Right kidney (tissue), 1 donor: Measurements from ENCODE around the gene FCN1.
"Not testable (repeated sequence)": the region's sequence is repeated elsewhere in the genome, so short reads cannot be mapped to it uniquely, and the experiment has no call there.

Experiments used
- DNase-seq: peaks from one replicate; pipeline ENCODE4 v3.0.0-alpha.2; 2016

The FCN1 gene

DNA sequence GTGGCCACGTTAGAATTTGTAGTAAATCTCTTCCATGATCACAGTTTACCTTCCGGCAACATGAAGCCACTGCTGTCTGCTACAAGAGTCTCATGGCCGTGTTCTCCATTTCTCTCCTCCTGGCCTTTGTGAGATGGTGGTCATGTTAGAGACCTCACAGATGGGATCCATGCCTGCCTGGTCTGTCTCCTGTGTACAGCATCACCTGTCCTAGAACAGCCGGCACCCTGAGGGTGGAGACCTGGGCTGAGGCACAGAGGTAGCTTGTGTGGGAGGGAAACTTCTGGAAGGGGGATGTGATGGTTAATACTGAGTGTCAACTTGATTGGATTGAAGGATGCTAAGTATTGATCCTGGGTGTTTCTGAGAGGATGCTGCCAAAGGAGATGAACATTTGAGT, 40.2 kb downstream of the FCN1 start:
- DNase-seq, result no peak

DNA sequence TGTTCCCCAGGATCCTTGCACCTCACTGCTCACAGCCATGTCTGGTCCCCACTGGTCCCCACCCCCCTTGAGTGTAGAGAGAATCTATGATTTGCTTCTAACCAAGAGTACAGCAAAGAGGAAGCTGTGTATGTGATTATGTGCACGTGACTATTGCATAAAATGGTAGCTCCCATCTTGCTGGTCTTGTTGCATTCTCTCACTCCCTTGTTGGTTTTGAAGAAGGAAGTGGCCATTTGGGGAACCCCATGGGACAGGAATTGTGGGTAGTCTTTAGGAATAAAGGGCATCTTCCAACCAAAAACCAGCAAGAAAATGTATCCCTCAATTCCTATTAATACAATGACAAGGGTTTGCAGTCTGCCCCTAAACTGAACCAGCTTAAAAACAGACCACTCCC, 42.3 kb downstream of the FCN1 start:
- no peak for DNase-seq

DNA sequence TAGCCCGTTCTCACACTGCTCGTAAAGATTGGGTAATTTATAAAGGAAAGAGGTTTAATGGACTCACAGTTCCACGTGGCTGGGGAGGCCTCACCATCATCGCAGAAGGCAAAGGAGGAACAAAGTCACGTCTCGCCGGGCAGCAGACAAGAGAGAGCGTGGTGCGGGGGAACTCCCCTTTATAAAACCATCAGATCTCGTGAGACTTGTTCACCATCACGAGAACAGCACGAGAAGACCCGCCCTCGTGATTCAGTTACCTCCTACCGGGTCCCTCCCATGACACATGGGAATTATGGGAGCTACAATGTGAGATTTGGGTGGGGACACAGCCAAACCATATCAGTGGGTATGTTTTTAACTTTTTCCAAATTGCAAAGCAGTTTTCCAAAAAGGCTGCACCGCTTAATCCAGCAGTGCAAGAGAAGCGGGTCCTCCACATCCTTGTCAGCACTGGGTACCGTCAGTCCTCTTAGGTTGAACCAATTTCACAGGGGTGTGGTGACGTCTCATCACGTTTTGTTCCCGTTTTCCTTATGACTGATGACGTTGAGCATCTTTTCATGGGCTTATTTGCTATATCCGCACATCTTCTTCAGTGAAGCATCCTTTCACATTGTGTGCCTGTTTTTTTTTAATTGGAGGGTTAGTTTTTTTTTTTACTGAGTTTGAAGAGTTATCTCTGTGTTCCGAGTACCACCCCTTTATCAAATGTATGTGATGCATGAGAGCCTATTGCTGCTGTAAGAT, 45.1 kb downstream of the FCN1 start:
- DNase-seq, result no peak

DNA sequence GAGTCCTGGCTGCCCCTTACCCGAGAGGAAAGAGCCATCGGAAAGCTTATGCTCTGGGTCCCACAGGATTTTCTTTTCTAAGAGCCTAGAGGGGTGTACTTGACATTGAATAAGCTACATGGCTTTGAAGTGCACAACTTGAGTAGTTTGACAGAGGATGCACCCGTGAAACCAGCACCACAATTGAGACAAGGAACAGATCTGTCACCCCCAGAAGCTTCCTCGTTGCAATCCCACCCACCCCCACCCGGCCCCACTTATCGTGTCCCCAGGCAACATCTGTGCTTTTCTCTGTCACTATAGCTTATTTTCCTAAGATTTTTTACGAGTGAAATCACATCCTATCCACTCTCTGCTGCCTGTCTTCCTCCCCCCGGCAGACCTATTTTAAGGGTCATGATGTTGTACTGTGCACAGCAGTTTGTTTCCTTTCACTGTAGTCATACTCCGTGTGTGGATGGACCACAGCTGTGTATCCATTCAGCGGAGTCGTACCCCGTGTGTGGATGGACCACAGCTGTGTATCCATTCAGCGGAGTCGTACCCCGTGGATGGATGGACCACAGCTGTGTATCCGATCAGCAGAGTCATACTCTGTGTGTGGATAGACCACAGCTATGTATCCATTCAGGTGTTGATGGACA, 45.9 kb downstream of the FCN1 start:
- no peak for DNase-seq

DNA sequence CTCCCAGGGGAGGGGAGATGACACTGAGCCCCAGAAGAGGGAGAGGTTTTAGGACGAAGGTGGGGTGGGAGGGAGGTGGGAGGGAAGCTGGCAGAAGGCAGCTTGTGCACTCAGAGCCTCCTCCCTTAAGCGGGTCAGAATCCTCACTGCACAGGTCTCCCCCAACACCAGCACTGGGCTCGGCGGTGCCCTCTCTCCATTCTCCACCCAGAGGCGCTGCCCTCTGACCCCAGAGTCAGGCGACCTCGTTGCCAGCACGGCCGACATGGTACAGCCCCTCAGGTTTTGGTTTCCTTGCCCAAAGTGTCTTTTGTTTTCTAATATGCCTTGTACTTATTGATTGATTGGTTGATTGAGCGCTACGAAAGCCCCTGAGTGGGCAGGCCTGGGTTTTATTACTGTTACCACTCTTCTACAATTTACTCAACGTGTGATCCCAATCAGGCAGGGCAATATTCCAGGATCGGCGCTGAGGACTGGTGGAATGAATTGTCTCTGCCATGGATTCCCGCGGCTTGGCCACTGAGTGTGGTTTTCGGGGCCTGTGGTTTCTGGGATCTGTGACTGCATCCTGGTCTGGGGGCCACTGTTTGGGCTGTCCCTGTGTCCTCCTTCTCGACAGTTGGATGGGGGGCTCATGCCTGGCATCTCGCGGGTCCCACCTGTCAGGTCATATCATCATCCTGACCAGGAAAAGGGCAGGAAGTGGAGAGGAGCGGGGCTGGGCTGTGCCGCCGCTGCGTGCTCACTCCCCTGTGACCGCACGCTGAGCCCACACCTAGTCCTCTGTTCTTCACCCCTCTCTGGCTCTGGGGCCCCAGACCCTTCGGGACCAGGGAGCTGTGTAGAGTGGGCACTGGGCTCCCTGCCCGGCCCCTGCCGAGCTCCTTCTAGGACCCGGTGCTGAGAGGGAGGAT, 46.7 kb downstream of the FCN1 start:
- DNase-seq, result no peak

DNA sequence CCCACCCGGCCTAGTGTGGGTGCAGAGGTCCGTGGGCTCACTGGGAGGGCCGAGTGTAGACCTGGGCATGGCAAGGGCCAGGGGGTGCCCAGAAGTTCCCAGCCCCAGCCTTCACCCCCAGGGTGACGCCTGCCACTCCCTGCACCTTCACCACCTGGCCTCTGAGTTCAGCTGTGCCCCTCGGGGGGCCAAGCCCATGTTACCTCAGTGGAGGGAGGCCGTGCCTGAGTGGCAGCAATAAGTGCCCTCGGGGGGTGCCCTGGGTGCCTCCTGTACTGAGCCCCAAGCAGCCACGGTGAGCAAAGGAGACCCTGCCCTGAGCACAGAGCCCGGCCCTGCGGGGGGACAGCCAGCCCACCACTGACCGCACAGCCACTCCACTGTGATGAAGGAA, 47.4 kb downstream of the FCN1 start:
- DNase-seq, result no peak

DNA sequence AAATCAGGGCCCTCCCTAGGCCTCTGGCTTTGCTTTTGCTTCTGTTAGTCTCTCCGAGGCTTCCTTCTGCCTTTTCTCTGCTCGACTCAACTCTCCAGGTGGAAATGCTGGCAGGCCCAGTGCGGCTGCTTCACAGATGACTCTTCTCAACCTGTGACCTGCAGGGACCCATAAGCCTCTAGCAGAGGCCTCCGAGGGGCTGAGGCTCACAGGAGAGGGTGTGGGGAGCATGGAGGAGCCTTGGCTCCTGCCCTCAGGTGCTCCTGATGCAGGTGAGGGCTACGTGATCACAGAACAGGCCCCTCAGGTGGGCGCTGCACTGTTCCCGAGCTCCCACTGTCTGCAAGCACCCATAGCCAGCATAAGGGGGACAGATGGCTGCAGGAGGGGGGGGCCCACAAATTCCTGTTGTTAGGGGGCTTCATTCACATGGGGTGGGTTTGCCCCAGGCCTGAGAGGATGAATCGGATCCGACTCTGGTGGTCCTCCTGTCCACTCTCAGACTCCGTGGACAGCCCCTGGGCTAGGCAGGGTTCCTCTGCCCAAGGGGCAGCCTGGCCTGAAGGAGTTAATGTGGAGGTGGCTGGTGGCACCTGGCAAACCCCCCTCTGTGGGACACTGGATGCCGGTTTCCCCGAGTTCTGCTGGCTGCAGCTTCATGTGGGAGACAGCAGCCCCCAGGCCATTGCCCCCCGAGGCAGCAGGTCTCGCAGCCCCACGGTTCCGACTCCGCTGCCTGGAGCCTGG, 48.0 kb downstream of the FCN1 start:
- DNase-seq, result no peak

DNA sequence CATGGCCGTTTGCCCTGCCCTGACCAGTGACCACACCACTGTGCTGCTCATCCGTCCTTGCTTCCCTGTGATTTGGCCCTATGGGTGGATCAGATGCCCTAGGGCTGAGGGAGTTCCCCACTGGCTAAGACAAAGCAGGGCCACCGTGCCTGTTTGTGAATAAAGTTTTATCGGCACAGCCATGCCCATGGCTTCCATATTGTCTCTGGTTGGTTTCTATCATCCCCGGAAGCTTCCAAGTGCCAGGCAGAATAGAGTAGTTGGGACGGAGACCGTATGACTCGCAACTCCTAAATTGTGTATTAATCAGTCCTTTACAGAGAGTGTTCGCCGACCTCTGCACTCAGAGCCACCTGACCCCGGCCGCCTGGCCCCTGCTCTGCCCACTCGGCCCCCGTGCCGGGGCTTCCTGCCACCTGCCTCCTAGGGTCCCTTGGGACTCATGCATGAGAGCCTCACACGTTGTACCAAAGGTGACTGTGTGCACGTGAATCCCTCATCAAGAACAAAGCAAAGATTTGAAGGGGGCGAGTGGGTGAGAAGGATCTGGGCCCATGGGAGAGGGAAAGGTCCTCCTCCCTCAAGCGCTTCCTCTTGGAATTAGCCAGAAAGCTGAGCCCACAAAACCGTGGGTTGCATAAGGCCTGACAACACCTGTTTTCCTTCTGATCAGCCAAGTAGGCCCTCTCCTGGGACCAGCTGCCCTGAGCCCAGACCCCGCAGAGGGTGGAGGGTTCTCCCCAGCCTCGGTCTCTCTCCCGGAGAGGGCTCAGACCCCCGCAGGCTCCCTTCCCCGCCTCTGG, 48.8 kb downstream of the FCN1 start:
- no peak for DNase-seq

DNA sequence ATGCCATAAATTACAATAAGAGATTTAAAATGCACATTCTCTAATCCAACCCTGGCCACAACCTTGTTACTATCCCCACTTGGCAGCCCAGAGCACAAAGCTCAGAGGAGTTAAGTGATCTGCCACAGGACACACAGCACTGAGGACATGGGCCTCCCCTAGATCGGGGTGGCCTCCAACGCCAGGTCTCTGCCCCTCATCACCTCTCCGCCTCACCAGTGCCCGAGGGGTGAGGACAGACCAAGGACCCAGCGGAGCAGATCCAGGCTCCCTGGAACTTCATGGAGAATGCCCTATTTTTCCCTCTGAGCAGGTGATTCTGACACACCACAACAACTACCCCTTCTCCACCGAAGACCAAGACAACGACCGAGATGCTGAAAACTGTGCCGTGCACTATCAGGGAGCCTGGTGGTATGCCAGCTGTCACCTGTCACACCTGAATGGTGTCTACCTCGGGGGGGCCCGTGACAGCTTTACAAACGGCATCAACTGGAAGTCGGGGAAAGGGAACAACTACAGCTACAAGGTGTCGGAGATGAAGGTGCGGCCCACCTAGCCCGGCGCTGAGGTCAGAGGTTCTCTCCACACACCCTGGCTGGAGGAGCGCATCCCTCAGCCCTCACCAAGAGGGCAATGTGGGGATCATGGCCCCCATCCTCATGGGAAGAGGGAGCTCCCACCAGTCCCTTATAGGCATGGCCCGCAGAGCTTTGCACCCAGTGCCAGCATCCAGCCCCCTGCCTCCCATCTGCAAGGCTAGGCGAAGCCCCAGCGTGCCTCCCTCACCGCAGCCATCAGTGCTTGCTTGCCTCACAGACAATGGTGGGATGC, 49.6 kb downstream of the FCN1 start:
- no peak for DNase-seq

DNA sequence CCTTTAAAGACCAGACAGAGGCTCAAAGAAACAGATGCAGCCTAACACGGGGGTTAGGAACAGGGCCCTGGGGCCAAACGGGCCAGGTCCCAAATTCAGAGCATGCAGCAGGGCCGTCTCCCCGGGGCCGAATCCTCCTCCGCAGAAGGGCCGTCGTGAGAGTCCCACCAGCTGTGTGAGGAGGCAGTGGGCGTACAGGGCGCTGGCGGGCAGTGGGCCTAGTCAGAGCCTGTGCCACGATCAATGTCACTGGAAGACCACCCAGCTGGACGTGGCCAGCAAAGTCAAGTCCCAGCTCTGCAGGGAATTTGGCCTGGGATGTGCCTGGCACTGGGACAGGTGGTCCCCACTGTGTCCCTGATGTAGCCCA, 52.9 kb downstream of the FCN1 start:
- DNase-seq, result no peak

DNA sequence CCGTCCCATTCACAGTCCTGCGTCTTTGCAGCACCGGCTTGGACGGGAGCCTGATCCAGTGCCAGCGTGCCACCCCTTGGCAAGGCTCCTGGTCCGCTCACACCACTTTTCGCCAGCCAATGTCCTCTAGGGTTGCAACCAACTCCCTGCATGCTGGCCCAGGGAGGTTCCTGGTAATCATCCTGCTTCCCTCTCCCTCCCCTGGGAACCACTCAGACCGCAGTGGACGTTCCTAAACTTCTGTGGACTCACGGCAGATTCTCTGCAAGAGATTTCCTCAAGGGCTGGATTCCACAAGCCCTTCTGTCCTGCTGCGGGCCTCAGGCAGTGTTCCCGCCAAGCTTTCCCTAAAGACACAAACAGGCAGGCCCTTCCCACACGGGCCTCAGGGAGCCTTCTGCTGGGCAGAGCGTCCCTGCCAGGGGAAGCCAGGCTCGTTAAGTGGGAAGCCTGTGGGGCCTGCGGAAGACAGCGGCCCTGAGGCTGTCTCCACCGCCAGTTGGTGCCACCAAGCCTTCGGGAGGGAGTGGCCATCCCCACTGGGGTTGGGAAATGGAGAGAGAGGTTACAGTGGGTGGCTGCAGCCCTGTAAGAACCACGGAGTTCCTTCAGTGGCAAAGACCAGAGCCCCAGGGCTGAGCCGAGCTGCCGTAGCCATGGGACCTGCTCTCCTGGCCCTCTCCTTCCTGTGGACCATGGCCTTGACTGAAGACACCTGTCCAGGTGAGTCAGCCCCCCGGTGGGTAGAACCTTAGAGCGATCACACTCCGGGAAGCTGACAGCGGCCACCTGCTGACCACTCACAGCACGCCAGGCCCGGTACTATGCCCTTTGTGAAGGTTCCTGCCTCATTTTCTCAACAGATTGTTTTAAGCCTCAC, 53.5 kb downstream of the FCN1 start:
- DNase-seq, result no peak

DNA sequence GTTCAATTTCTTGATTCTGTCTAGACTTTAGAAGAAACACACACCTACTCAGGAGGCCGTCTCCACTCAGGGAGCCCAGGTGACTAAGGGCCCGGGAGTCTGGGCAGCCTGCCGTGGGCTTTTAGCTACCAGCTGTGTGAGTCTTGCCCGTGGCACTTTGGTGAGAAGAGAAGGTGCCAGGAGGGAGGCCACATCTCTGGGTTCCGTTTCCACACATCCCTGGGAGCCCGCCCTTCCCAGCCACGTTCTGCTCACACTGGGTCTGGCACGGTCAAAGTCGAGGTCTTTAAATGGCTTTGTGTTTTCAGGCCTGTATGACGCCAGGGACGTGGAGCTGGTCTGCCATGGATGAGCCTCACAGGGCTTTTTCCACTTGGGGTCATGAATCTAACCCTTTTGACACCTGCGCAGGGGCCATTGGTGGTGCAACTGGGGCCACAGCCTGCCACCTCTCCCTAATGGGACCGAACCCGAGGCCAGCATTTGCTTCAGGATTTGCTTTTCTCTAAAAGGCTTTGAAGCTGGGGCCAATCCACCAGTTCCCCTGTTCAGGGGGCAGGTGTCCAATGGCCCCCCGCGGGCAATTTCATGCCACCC, 54.3 kb downstream of the FCN1 start:
- no peak for DNase-seq

DNA sequence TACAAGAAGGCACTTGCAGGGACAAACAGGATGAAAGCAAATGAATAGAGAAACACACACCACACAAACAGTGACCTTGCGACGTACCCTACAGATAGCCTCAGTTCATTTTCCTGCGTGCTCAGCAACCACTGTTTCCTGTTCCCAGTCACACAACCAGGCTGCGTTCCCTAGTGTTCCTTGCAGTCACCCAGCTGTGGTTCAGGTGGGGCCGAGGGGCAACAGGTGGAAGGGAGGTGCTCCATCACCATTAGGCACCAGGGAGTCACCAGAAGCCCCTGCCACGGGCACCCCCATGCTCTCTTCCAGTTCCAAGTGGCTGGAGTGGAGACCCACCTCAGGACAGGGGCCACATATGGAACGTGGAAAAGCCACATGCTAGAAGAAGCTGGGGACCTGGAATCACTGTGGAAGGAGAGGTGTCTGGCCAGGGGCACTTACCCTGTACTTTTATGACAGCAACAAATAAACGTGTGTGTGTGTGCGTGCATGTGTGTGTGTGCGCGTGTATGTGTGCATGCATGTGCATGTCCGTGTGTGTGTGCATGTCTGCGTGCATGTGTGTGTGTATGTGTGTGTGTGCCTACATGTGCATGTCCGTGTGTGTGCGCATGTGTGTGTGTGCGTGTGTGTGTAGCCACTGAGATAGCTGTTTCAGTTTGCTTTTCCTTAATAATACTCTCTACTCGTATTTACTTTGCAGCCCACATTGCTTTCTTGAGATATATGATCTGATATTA, 55.9 kb downstream of the FCN1 start:
- DNase-seq, result no peak

DNA sequence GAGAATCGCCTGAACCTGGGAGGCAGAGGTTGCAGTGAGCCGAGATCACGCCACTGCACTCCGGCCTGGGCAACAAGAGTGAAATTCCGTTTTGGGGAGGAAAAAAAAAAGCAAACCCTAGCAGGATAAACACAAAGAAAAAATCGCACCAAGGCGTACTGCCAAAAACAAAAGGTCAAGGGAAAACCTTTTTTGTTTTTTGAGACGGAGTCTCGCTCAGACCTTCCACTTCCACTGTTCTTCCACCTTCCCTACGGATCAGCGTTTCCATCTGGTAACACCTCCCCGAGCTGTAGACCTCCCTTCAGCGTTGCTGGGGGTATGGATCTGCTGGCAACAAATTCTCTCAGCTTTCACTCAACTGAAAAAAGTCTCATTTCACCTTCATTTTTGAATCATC, 57.2 kb downstream of the FCN1 start:
- DNase-seq, result no peak

DNA sequence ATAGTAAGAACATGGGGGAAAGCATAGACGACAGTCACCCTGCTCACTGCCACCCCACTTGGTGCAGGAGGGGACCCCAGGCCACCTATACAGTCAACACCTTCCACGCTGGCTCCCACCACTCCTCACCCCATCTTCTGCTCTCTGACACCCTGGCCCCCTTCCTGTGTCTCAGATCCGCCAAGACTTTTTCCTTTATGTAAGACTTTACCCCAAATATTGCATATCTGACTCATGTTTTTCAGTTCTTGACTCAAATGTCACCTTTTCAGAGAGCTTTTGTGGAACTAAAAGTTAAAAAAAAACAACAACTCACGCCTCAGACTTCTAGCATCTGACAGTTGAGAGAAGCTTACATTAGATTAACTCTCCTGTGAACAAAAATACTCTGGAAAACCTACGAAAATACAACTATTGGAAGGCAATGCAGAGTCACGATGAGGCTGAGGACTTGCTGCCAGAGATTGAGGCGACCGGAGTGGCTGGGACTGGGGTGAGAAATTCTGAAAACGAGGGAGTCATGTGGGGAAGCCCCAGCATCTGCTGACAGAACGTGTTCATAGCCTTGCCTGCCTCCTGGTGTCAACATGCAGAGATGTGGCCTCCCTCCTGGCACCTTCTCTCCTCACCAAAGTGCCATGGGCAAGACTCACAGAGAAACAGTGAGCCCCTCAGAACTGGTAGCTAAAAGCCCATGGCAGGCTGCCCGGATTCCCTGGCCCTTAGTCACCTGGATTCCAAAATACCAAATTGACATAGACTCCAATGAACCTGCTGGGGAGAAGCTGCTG, 59.5 kb downstream of the FCN1 start:
- DNase-seq, result no peak

DNA sequence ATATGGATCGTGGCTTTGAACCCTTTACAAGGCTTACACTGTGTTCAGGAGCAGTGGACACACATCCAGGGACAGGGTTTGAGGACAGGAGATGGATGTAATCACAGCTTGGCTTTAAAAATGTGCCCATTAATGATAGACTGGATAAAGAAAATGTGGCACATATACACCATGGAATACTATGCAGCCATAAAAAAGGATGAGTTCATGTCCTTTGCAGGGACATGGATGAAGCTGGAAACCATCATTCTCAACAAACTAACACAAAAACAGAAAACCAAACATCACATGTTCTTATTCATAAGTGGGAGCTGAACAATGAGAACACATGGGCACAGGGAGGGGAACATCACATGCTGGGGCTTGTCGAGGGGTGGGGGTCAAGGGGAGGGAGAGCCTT, 60.3 kb downstream of the FCN1 start:
- not testable (repeated sequence) for DNase-seq

DNA sequence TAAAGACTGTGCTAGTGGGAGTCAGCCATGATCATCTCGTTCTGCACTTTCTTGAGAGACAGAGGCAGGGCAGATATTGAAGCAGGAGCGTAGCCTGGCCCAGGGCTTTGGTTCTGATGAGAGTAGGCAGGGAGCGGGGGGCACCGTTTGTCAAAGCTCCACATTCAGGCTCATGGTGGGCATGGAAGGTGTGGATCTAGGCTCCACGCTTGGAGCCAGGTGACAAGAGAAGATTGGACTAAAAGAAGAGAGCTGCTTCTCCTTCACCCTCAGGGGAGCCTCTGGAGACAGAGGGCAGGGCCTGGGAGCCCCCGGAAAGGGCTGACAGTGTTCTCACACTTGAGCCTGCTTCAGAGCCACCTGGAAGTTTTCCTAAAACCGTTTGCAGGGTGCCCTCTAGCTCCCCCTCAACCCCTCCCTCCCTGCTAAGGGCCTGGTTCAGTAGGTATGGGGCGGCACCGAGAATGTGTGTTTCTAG, 61.8 kb downstream of the FCN1 start:
- DNase-seq, result no peak
